ENCODE measurements around the gene OSBPL10.

OSBPL10 gene

DNA sequence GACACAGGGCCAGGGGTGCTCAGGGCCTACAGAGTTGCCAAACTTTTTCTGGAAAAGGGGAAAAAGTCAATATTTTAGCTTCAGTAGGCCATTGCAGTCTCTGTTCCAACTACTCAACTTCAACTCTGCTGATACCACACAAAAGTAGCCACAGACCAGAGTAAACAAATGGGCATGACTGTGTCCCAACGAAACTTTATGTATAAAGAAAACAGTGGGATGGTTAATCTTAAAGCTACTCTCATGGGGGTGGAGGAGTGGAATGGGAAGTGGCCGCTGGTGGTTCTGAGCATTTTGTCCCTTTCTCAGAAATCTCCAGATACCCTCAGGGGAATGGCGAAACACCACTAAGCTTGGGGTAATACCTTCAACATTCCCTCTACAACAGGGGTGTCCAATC is 69.9 kb downstream of the OSBPL10 start:
- no peak for TF ChIP-seq ZNF274 (IDR thresholded peaks at IDR 0.05; ENCODE audit: low read depth, low read length)
- no peak overlapping the region for H3K4me3 ChIP-seq (ENCODE audit: low read length)

GRCh38 chr3:31909455-31909854 is 71.6 kb downstream of the OSBPL10 start:
- H3K4me3 ChIP-seq (ENCODE audit: low read length): no peak overlapping the region
- no peak for TF ChIP-seq ZNF274 (IDR thresholded peaks at IDR 0.05; ENCODE audit: low read depth, low read length)

DNA sequence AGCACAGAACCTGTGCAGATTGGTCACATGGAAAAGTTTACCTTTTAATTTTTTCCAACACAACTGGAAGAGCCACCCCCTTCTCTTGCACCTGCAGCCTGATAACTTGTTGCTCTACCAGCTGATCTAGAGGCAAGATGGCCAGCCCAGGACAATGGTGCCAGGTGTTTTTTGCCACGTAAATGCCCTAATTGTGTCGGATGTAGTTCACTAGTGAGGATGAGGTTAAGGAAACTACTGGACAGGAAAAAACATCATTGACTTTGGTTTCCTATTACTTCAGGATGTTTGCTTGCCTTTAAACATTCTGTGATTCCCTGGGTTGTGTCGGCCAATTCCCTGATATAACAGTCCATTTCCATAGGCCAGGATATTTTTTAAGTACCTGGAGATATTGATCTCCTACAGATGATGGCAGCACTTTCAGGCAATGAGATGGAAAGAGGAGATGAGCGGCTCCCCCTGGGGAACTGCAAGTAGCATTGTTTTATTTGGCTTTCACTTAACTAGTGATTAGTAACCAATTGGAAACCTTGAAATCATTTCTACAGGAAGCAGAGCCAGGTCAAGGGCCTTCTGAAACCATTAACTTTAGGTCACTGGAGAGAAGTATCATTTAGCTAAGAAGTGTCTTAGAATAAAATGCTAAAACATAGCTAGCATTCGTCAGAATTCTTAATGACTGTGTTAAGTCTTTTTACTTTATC is 72.5 kb downstream of the OSBPL10 start:
- no peak for TF ChIP-seq ZNF274 (IDR thresholded peaks at IDR 0.05; ENCODE audit: low read depth, low read length)
- no peak overlapping the region for H3K4me3 ChIP-seq (ENCODE audit: low read length)

GRCh38 chr3:31906182-31906581 is 74.9 kb downstream of the OSBPL10 start:
- TF ChIP-seq ZNF274 (IDR thresholded peaks at IDR 0.05; ENCODE audit: low read depth, low read length): no peak
- no peak overlapping the region for H3K4me3 ChIP-seq (ENCODE audit: low read length)

DNA sequence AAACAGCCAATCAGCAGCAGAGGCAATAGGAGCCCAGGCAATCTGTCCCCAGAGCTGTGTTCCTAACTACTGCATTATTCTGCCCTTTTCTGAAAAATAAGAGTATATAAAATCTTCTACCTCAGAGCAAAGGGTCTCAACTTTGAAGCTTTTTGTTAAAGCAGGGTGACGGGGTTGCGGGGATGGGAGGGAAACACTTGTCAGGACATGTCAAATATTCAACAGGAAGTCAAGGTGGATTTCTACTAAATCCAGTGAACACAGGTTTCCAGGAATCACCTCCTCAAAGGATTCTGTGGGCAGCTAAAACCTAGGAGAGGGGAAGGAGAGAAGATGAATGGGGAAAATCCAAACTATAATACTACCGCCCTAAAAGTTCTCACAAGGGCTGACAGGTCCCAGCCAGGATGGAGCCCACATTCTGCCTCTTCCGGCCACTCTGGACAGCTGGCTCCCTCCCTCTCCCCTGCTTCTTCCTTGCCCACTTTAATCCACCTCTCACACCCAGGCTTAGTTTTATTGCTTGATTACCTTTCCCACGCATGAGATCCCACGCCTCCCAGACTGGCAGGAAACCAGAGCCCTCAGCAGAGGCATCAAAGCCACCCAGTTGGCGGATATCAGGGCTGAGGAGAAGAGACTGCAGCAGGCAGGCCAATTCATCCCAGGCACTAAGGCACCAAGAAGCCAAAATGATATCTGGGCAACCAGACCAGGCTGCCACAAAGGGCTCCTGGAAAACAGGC is 77.2 kb downstream of the OSBPL10 start:
- no peak for TF ChIP-seq ZNF274 (IDR thresholded peaks at IDR 0.05; ENCODE audit: low read depth, low read length)
- no peak overlapping the region for H3K4me3 ChIP-seq (ENCODE audit: low read length)

DNA sequence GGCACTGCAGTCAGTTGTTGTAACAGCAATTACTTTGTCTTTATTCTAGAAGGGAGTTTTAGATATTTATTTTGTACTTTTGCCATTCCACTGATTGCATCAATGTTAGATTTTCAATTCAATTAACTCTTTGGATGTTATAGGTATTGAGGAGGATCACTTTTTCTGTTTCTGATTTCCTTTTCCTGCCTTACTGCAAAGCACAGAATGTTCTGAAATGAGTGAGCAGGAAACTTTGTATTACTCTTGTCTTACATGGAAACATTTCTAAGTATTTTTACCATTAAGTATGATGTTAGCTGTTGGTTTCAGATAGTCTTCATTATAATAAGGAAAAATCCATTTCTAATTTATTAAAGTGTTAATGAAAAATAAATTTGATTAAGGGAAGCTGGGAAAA is 80.5 kb downstream of the OSBPL10 start:
- TF ChIP-seq ZNF274 (IDR thresholded peaks at IDR 0.05; ENCODE audit: low read depth, low read length): no peak

GRCh38 chr3:31896648-31897433 is 84.2 kb downstream of the OSBPL10 start:
- TF ChIP-seq ZNF274 (IDR thresholded peaks at IDR 0.05; ENCODE audit: low read depth, low read length): no peak
- no peak overlapping the region for H3K4me3 ChIP-seq (ENCODE audit: low read length)

More for the DNA sequence above, 80.5 kb downstream of the OSBPL10 start:
- H3K4me3 ChIP-seq (ENCODE audit: low read length): no peak overlapping the region

DNA sequence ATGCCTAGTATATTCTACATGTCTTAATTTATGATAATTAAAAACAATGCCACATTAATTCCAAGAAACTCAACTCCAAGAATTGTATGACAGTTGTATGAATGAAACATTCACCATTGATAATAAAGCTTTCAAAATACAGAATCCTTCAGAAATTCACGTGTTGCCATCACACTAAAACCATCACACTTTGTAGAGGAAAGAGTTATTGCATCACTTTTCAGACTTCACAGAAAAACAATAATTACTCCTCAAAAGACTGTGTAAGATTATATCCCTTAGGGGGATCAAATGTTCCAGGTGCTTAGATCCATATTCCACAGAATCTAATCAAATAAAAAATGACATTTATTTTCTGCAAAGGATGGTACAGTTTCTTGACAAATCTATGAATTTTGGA is 85.0 kb downstream of the OSBPL10 start:
- no peak for TF ChIP-seq ZNF274 (IDR thresholded peaks at IDR 0.05; ENCODE audit: low read depth, low read length)

GRCh38 chr3:31895471-31895870 is 85.6 kb downstream of the OSBPL10 start:
- H3K4me3 ChIP-seq (ENCODE audit: low read length): no peak overlapping the region
- no peak for TF ChIP-seq ZNF274 (IDR thresholded peaks at IDR 0.05; ENCODE audit: low read depth, low read length)

More for the DNA sequence above, 85.0 kb downstream of the OSBPL10 start:
- no peak overlapping the region for H3K4me3 ChIP-seq (ENCODE audit: low read length)

DNA sequence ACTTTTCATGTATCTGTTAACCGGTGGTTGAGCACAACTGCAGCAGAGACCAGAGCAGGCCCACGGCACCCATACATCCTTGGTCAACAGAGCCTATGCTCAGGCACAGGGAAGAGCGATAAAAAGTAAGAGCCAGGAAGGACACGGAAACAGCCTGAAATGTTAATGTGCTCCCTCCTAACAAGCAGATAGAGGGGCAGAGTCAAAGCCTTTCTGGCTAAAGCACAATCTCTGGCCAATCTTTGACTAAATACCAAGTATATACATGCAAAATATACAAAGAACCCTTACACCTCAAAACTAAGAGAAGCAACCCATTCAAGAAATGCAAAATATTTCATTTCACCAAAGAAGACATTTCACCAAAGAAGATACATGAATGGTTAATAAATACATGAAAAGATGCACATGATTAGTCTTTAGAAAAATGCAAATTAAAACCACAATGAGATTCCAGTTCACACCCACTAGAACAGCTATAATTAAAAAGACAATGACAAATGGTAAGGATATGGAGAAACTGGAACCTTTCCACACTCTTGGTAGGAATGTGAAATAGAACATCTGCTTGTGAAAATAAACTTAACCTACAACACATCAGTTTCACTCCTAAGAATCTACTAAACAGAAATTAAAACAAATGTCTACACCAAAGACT is 88.0 kb downstream of the OSBPL10 start:
- TF ChIP-seq ZNF274 (IDR thresholded peaks at IDR 0.05; ENCODE audit: low read depth, low read length): no peak
- no peak overlapping the region for H3K4me3 ChIP-seq (ENCODE audit: low read length)

- no peak overlapping the region for H3K4me3 ChIP-seq (ENCODE audit: low read length)
- no peak for TF ChIP-seq ZNF274 (IDR thresholded peaks at IDR 0.05; ENCODE audit: low read depth, low read length)
Observed at GRCh38 chr3:31892500-31892899, 88.6 kb downstream of the OSBPL10 start.

DNA sequence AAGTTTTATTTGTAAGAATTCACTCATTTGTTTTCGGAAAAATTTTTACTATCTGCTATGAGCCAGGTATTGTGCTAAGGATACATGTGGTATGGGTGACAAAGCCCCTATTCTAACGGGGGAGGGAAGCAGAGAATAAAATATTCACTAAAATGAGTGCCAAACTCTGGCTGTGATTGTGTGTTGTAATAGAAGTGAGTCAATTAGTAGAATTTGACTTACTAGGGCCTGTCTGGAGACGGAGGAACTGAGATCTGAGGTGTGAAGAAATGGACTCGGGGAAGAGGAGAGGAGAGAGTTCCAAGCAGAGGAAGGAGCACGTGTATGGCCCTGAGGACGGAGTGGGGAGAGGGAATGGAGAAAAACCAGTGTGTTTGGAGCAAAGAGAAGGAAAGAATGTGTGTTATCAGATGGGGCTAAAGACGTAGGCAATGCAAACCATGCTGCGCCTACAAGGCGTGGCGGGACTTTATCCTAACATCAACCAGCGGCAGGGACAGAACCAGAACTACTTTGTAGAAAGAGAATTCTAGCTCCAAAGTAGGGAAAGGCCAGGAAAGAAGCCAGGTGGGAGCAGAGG is 89.1 kb downstream of the OSBPL10 start:
- no peak for TF ChIP-seq ZNF274 (IDR thresholded peaks at IDR 0.05; ENCODE audit: low read depth, low read length)
- no peak overlapping the region for H3K4me3 ChIP-seq (ENCODE audit: low read length)

- no peak for TF ChIP-seq ZNF274 (IDR thresholded peaks at IDR 0.05; ENCODE audit: low read depth, low read length)
- no peak overlapping the region for H3K4me3 ChIP-seq (ENCODE audit: low read length)
Observed at GRCh38 chr3:31890742-31891469, 90.2 kb downstream of the OSBPL10 start.
